K562 treated with DMSO at 1 percent for 24 hours (cell line): ENCODE data around the gene CSF1R. TPM values are rescaled to one million over a fixed set of nuclear protein-coding genes. Genes with fewer than 3 reads are reported as not detected.

Experiments used
- total RNA-seq: library from RNA; unstranded; fragments of 300-600 nt; gene quantifications from 2 replicates; pipeline ENCODE4 v1.2.3, GENCODE V29; 2022; ENCODE audit warnings: low read depth; ENCODE audit not compliant: insufficient read depth

Gene CSF1R
- 0.09 and 0.75 TPM in 2 replicates for total RNA-seq

GRCh38 chr5:150085950-150086715, at the start of gene CSF1R:
TSS of gene CSF1R (minus strand) at chr5:150086554. CDS start at chr5:150086427, 127 bp downstream.

Other genes starting within 250 kb of the CSF1R start
- gene PDE6A, start 141.8 kb downstream of the CSF1R start, total RNA-seq, result 0.08 TPM in 1 of 2 replicates, not detected in the other
- gene SLC26A2, start 125.8 kb downstream of the CSF1R start, total RNA-seq, result 4.2 and 4.4 TPM in 2 replicates
- gene TIGD6, start 85.9 kb downstream of the CSF1R start, total RNA-seq, result 6.7 and 7.1 TPM in 2 replicates
- gene HMGXB3, start 85.8 kb downstream of the CSF1R start, total RNA-seq, result 40.6 and 41.3 TPM in 2 replicates
- gene PDGFRB, start 69.3 kb upstream of the CSF1R start, total RNA-seq, result not detected in 2 replicates
- gene CDX1, start 80.2 kb upstream of the CSF1R start, total RNA-seq, result not detected in 2 replicates
- gene SLC6A7, start 103.5 kb upstream of the CSF1R start, total RNA-seq, result not detected in 2 replicates
- gene CAMK2A, start 203.2 kb upstream of the CSF1R start, total RNA-seq, result not detected in 2 replicates
- gene ARSI, start 216.4 kb upstream of the CSF1R start, total RNA-seq, result not detected in 2 replicates